Measurements from ENCODE around the gene PLK1.

PLK1 gene

GRCh38 chr16:23695756-23696155 is 17.1 kb downstream of the PLK1 start:
- Histone ChIP-seq H3K4me1 (ENCODE audit: control insufficient read depth, insufficient read depth, low read length, poor library complexity, severe bottlenecking) (peaks cover 3% of the 10 kb centered on the region), H3K9me3 (ENCODE audit: control insufficient read depth, low read length) (no peaks in the 10 kb centered on the region), H3K36me3 (ENCODE audit: control insufficient read depth, insufficient read depth, low read length) (peaks cover 20% of the 10 kb centered on the region), H3K27ac (ENCODE audit: low read depth, low read length, severe bottlenecking) (no peak overlapping the region), H3K4me3 (ENCODE audit: extremely low read depth, insufficient read depth, low read length, poor library complexity, severe bottlenecking) (no peak overlapping the region)
- 68 to 88% methylated on average over 5 to 11 of the region's 11 CpGs for WGBS, 2 experiments (ENCODE audit: insufficient coverage in 2 of 2)

GRCh38 chr16:23699100-23699499 is 20.4 kb downstream of the PLK1 start:
- H3K27ac ChIP-seq (ENCODE audit: low read depth, low read length, severe bottlenecking): no peak overlapping the region

GRCh38 chr16:23700093-23700492 is 21.4 kb downstream of the PLK1 start:
- H3K9me3 ChIP-seq (ENCODE audit: control insufficient read depth, low read length): peaks cover 6% of the 10 kb centered on the region
- 77 to 93% methylated on average over 1 to 2 of the region's 2 CpGs for WGBS, 2 experiments (ENCODE audit: insufficient coverage in 2 of 2)
- H3K4me3 ChIP-seq (ENCODE audit: extremely low read depth, insufficient read depth, low read length, poor library complexity, severe bottlenecking): no peak overlapping the region
- H3K4me1 ChIP-seq (ENCODE audit: control insufficient read depth, insufficient read depth, low read length, poor library complexity, severe bottlenecking): no peaks in the 10 kb centered on the region
- no peaks in the 10 kb centered on the region for H3K36me3 ChIP-seq (ENCODE audit: control insufficient read depth, insufficient read depth, low read length)
- no peak overlapping the region for H3K27ac ChIP-seq (ENCODE audit: low read depth, low read length, severe bottlenecking)

More at GRCh38 chr16:23699100-23699499, 20.4 kb downstream of the PLK1 start:
- Histone ChIP-seq H3K9me3 (ENCODE audit: control insufficient read depth, low read length) (peaks cover 6% of the 10 kb centered on the region), H3K36me3 (ENCODE audit: control insufficient read depth, insufficient read depth, low read length) (no peaks in the 10 kb centered on the region), H3K4me3 (ENCODE audit: extremely low read depth, insufficient read depth, low read length, poor library complexity, severe bottlenecking) (no peak overlapping the region), H3K4me1 (ENCODE audit: control insufficient read depth, insufficient read depth, low read length, poor library complexity, severe bottlenecking) (peaks cover 3% of the 10 kb centered on the region)
- WGBS, 2 experiments (ENCODE audit: insufficient coverage in 2 of 2): 93 to 96% methylated on average over 2 to 4 of the region's 4 CpGs

- no peak overlapping the region for H3K4me3 ChIP-seq (ENCODE audit: extremely low read depth, insufficient read depth, low read length, poor library complexity, severe bottlenecking)
- H3K9me3 ChIP-seq (ENCODE audit: control insufficient read depth, low read length): peaks cover 6% of the 10 kb centered on the region
- H3K4me1 ChIP-seq (ENCODE audit: control insufficient read depth, insufficient read depth, low read length, poor library complexity, severe bottlenecking): no peaks in the 10 kb centered on the region
- H3K27ac ChIP-seq (ENCODE audit: low read depth, low read length, severe bottlenecking): no peak overlapping the region
- WGBS, 2 experiments (ENCODE audit: insufficient coverage in 2 of 2): 33 to 59% methylated on average over 7 of the region's 8 CpGs
- no peaks in the 10 kb centered on the region for H3K36me3 ChIP-seq (ENCODE audit: control insufficient read depth, insufficient read depth, low read length)
Measured at GRCh38 chr16:23700509-23700908, 21.8 kb downstream of the PLK1 start.

GRCh38 chr16:23701045-23701444 is 22.4 kb downstream of the PLK1 start:
- Histone ChIP-seq H3K36me3 (ENCODE audit: control insufficient read depth, insufficient read depth, low read length) (no peaks in the 10 kb centered on the region), H3K4me3 (ENCODE audit: extremely low read depth, insufficient read depth, low read length, poor library complexity, severe bottlenecking) (no peak overlapping the region), H3K9me3 (ENCODE audit: control insufficient read depth, low read length) (peaks cover 6% of the 10 kb centered on the region), H3K4me1 (ENCODE audit: control insufficient read depth, insufficient read depth, low read length, poor library complexity, severe bottlenecking) (no peaks in the 10 kb centered on the region), H3K27ac (ENCODE audit: low read depth, low read length, severe bottlenecking) (no peak overlapping the region)
- 67 to 72% methylated on average over 5 of the region's 8 CpGs for WGBS, 2 experiments (ENCODE audit: insufficient coverage in 2 of 2)

GRCh38 chr16:23702951-23703350 is 24.3 kb downstream of the PLK1 start:
- Histone ChIP-seq H3K27ac (ENCODE audit: low read depth, low read length, severe bottlenecking) (no peak overlapping the region), H3K4me1 (ENCODE audit: control insufficient read depth, insufficient read depth, low read length, poor library complexity, severe bottlenecking) (no peaks in the 10 kb centered on the region), H3K4me3 (ENCODE audit: extremely low read depth, insufficient read depth, low read length, poor library complexity, severe bottlenecking) (no peak overlapping the region), H3K9me3 (ENCODE audit: control insufficient read depth, low read length) (peaks cover 6% of the 10 kb centered on the region), H3K36me3 (ENCODE audit: control insufficient read depth, insufficient read depth, low read length) (no peaks in the 10 kb centered on the region)
- 73 to 79% methylated on average over 2 of the region's 2 CpGs for WGBS, 2 experiments (ENCODE audit: insufficient coverage in 2 of 2)

GRCh38 chr16:23704772-23705516 is 26.3 kb downstream of the PLK1 start:
- 90% methylated on average over 17 to 22 of the region's 22 CpGs for WGBS, 2 experiments (ENCODE audit: insufficient coverage in 2 of 2)
- no peak overlapping the region for H3K4me3 ChIP-seq (ENCODE audit: extremely low read depth, insufficient read depth, low read length, poor library complexity, severe bottlenecking)
- peaks cover 15% of the 10 kb centered on the region for H3K9me3 ChIP-seq (ENCODE audit: control insufficient read depth, low read length)
- H3K36me3 ChIP-seq (ENCODE audit: control insufficient read depth, insufficient read depth, low read length): no peaks in the 10 kb centered on the region
- H3K4me1 ChIP-seq (ENCODE audit: control insufficient read depth, insufficient read depth, low read length, poor library complexity, severe bottlenecking): no peaks in the 10 kb centered on the region
- H3K27ac ChIP-seq (ENCODE audit: low read depth, low read length, severe bottlenecking): no peak overlapping the region

- Histone ChIP-seq H3K36me3 (ENCODE audit: control insufficient read depth, insufficient read depth, low read length) (no peaks in the 10 kb centered on the region), H3K27ac (ENCODE audit: low read depth, low read length, severe bottlenecking) (no peak overlapping the region), H3K9me3 (ENCODE audit: control insufficient read depth, low read length) (peaks cover 17% of the 10 kb centered on the region), H3K4me1 (ENCODE audit: control insufficient read depth, insufficient read depth, low read length, poor library complexity, severe bottlenecking) (no peaks in the 10 kb centered on the region), H3K4me3 (ENCODE audit: extremely low read depth, insufficient read depth, low read length, poor library complexity, severe bottlenecking) (no peak overlapping the region)
- WGBS, 2 experiments (ENCODE audit: insufficient coverage in 2 of 2): 80 to 100% methylated on average over 1 of the region's 2 CpGs
Measured at GRCh38 chr16:23705517-23705902, 26.8 kb downstream of the PLK1 start.

- H3K36me3 ChIP-seq (ENCODE audit: control insufficient read depth, insufficient read depth, low read length): no peaks in the 10 kb centered on the region
- no peaks in the 10 kb centered on the region for H3K4me1 ChIP-seq (ENCODE audit: control insufficient read depth, insufficient read depth, low read length, poor library complexity, severe bottlenecking)
- WGBS, 2 experiments (ENCODE audit: insufficient coverage in 2 of 2): 90 to 100% methylated on average over 4 of the region's 4 CpGs
- no peak overlapping the region for H3K4me3 ChIP-seq (ENCODE audit: extremely low read depth, insufficient read depth, low read length, poor library complexity, severe bottlenecking)
- H3K9me3 ChIP-seq (ENCODE audit: control insufficient read depth, low read length): peaks cover 17% of the 10 kb centered on the region
- no peak overlapping the region for H3K27ac ChIP-seq (ENCODE audit: low read depth, low read length, severe bottlenecking)
Measured at GRCh38 chr16:23706439-23706838, 27.8 kb downstream of the PLK1 start.

GRCh38 chr16:23709536-23709935 is 30.8 kb downstream of the PLK1 start:
- H3K27ac ChIP-seq (ENCODE audit: low read depth, low read length, severe bottlenecking): no peak overlapping the region
- H3K4me3 ChIP-seq (ENCODE audit: extremely low read depth, insufficient read depth, low read length, poor library complexity, severe bottlenecking): no peak overlapping the region
- H3K36me3 ChIP-seq (ENCODE audit: control insufficient read depth, insufficient read depth, low read length): no peaks in the 10 kb centered on the region
- H3K4me1 ChIP-seq (ENCODE audit: control insufficient read depth, insufficient read depth, low read length, poor library complexity, severe bottlenecking): no peaks in the 10 kb centered on the region
- H3K9me3 ChIP-seq (ENCODE audit: control insufficient read depth, low read length): peaks cover 12% of the 10 kb centered on the region

GRCh38 chr16:23710008-23710407 is 31.3 kb downstream of the PLK1 start:
- H3K27ac ChIP-seq (ENCODE audit: low read depth, low read length, severe bottlenecking): no peak overlapping the region
- H3K9me3 ChIP-seq (ENCODE audit: control insufficient read depth, low read length): peaks cover 12% of the 10 kb centered on the region
- H3K4me3 ChIP-seq (ENCODE audit: extremely low read depth, insufficient read depth, low read length, poor library complexity, severe bottlenecking): no peak overlapping the region
- WGBS, 2 experiments (ENCODE audit: insufficient coverage in 2 of 2): 92% methylated on average over 2 of the region's 2 CpGs; no CpG with 5 or more reads in 1 of the 2 experiments
- no peaks in the 10 kb centered on the region for H3K36me3 ChIP-seq (ENCODE audit: control insufficient read depth, insufficient read depth, low read length)
- no peaks in the 10 kb centered on the region for H3K4me1 ChIP-seq (ENCODE audit: control insufficient read depth, insufficient read depth, low read length, poor library complexity, severe bottlenecking)
